ENCODE data around the gene CACNB2.
"Not testable (repeated sequence)": the region's sequence is repeated elsewhere in the genome, so short reads cannot be mapped to it uniquely, and the experiment has no call there.

Gene CACNB2

GRCh38 chr10:18142151-18142550, 1.9 kb downstream of the CACNB2 start:
- Histone ChIP-seq H3K27ac (no peak overlapping the region), H3K4me3 (no peak overlapping the region)

- Histone ChIP-seq H3K4me3 (no peak overlapping the region), H3K27ac (no peak overlapping the region)
Measured at GRCh38 chr10:18144396-18144795, 4.2 kb downstream of the CACNB2 start.

GRCh38 chr10:18144928-18145327, 4.7 kb downstream of the CACNB2 start:
- Histone ChIP-seq H3K27ac (no peak overlapping the region), H3K4me3 (no peak overlapping the region)

- no peak overlapping the region for H3K4me3 ChIP-seq
- no peak overlapping the region for H3K27ac ChIP-seq
Measured at GRCh38 chr10:18145652-18146051, 5.4 kb downstream of the CACNB2 start.

- H3K27ac ChIP-seq = no peak overlapping the region
- H3K4me3 ChIP-seq = no peak overlapping the region
Measured at GRCh38 chr10:18149196-18149800, 9.1 kb downstream of the CACNB2 start.

- H3K27ac ChIP-seq = no peak overlapping the region
Measured at GRCh38 chr10:18151356-18151890, 11.2 kb downstream of the CACNB2 start.

GRCh38 chr10:18153381-18153780, 13.2 kb downstream of the CACNB2 start:
- not testable (repeated sequence) for H3K4me3 ChIP-seq, H3K27ac ChIP-seq

More at GRCh38 chr10:18151356-18151890, 11.2 kb downstream of the CACNB2 start:
- H3K4me3 ChIP-seq = no peak overlapping the region

- H3K27ac ChIP-seq = no peak overlapping the region
Measured at GRCh38 chr10:18155321-18155720, 15.1 kb downstream of the CACNB2 start.

GRCh38 chr10:18156797-18157196, 16.6 kb downstream of the CACNB2 start:
- H3K27ac ChIP-seq, H3K4me3 ChIP-seq: not testable (repeated sequence)

More at GRCh38 chr10:18155321-18155720, 15.1 kb downstream of the CACNB2 start:
- H3K4me3 ChIP-seq = no peak overlapping the region

- Histone ChIP-seq H3K27ac (peak overlapping the region in 1 of 21 experiments; percentile 10), H3K4me3 (no peak overlapping the region)
Measured at GRCh38 chr10:18157881-18158280, 17.7 kb downstream of the CACNB2 start.

- no peak overlapping the region for H3K4me3 ChIP-seq
- no peak overlapping the region for H3K27ac ChIP-seq
Measured at GRCh38 chr10:18158773-18159265, 18.6 kb downstream of the CACNB2 start.

- Histone ChIP-seq H3K27ac (peak overlapping the region in 1 of 21 experiments; percentile 6), H3K4me3 (no peak overlapping the region)
Measured at GRCh38 chr10:18159557-18159956, 19.3 kb downstream of the CACNB2 start.

- Histone ChIP-seq H3K4me3 (no peak overlapping the region), H3K27ac (no peak overlapping the region)
Measured at GRCh38 chr10:18162021-18162627, 21.9 kb downstream of the CACNB2 start.

- peak overlapping the region in 2 of 21 experiments; percentile 8 to 44 for H3K27ac ChIP-seq
- no peak overlapping the region for H3K4me3 ChIP-seq
Measured at GRCh38 chr10:18164093-18164492, 23.9 kb downstream of the CACNB2 start.

- Histone ChIP-seq H3K27ac (peak overlapping the region in 2 of 21 experiments; percentile 44 to 58), H3K4me3 (no peak overlapping the region)
Measured at GRCh38 chr10:18164748-18165361, 24.6 kb downstream of the CACNB2 start.

- no peak overlapping the region for H3K27ac ChIP-seq
- H3K4me3 ChIP-seq = no peak overlapping the region
Measured at GRCh38 chr10:18178854-18179483, 38.7 kb downstream of the CACNB2 start.

GRCh38 chr10:18179891-18180290, 39.7 kb downstream of the CACNB2 start:
- Histone ChIP-seq H3K4me3 (no peak overlapping the region), H3K27ac (no peak overlapping the region)

GRCh38 chr10:18181382-18181781, 41.2 kb downstream of the CACNB2 start:
- H3K27ac ChIP-seq, H3K4me3 ChIP-seq: not testable (repeated sequence)

GRCh38 chr10:18185621-18186020, 45.4 kb downstream of the CACNB2 start:
- no peak overlapping the region for H3K4me3 ChIP-seq
- no peak overlapping the region for H3K27ac ChIP-seq

GRCh38 chr10:18190840-18191239, 50.6 kb downstream of the CACNB2 start:
- Histone ChIP-seq H3K27ac (no peak overlapping the region), H3K4me3 (no peak overlapping the region)

Measured in skin epidermis (tissue), 12 donors.